ENCODE data around the gene CDT1.
A peak's percentile ranks its signal among the peaks of the same experiment; 100 is the strongest.

Gene CDT1

GRCh38 chr16:88804552-88805339 is 1.2 kb downstream of the CDT1 start:
- no peak for DNase-seq (ENCODE audit: low read depth in 3 of 3)

- DNase-seq (ENCODE audit: low read depth in 3 of 3), result no peak
These were observed 1.7 kb downstream of the CDT1 start for GRCh38 chr16:88805340-88805715.

GRCh38 chr16:88805887-88806393 is 2.4 kb downstream of the CDT1 start:
- DNase-seq (ENCODE audit: low read depth in 3 of 3), result no peak

GRCh38 chr16:88806491-88807111 is 3.0 kb downstream of the CDT1 start:
- DNase-seq (ENCODE audit: low read depth in 3 of 3), result no peak

- no peak for DNase-seq (ENCODE audit: low read depth in 3 of 3)
These were observed 3.6 kb downstream of the CDT1 start for GRCh38 chr16:88807142-88807625.

- no peak for DNase-seq (ENCODE audit: low read depth in 3 of 3)
These were observed 4.3 kb downstream of the CDT1 start for GRCh38 chr16:88807626-88808453.

- DNase-seq (ENCODE audit: low read depth in 3 of 3), result no peak
These were observed 5.6 kb downstream of the CDT1 start for GRCh38 chr16:88809068-88809675.

GRCh38 chr16:88809676-88810165 is 6.1 kb downstream of the CDT1 start:
- DNase-seq (ENCODE audit: low read depth in 3 of 3), result no peak

- DNase-seq (ENCODE audit: low read depth in 3 of 3), result no peak
These were observed 6.8 kb downstream of the CDT1 start for GRCh38 chr16:88810166-88810911.

GRCh38 chr16:88810912-88811768 is 7.6 kb downstream of the CDT1 start:
- DNase-seq (ENCODE audit: low read depth in 3 of 3), result peak in 1 of 3 donors; percentile 55

GRCh38 chr16:88811769-88812512 is 8.4 kb downstream of the CDT1 start, which contains the start of gene APRT:
TSS of gene APRT (minus strand) at chr16:88811928. CDS start at chr16:88811899, 29 bp downstream.
- DNase-seq (ENCODE audit: low read depth in 3 of 3), result peak; percentile 95 to 98 (median 97)

- DNase-seq (ENCODE audit: low read depth in 3 of 3), result no peak
These were observed 9.1 kb downstream of the CDT1 start for GRCh38 chr16:88812513-88813268.

GRCh38 chr16:88813269-88814143 is 9.9 kb downstream of the CDT1 start:
- no peak for DNase-seq (ENCODE audit: low read depth in 3 of 3)

GRCh38 chr16:88814144-88814502 is 10.5 kb downstream of the CDT1 start:
- no peak for DNase-seq (ENCODE audit: low read depth in 3 of 3)

GRCh38 chr16:88815227-88815626 is 11.6 kb downstream of the CDT1 start:
- DNase-seq (ENCODE audit: low read depth in 3 of 3), result no peak

GRCh38 chr16:88815901-88816589 is 12.5 kb downstream of the CDT1 start:
- no peak for DNase-seq (ENCODE audit: low read depth in 3 of 3)
